Chondrocyte (in vitro differentiated cells): ENCODE data around the gene DNAJA4. TPM values are rescaled to one million over a fixed set of nuclear protein-coding genes. Genes with fewer than 3 reads are reported as not detected.

Source experiments
- DNase-seq: peaks from one replicate; pipeline ENCODE4 v3.0.0; 2021; ENCODE audit warnings: mixed read lengths, low spot score
- H3K27ac Mint-ChIP-seq: one replicate; pipeline ENCODE4 v1.8.0; 2021; ENCODE audit warnings: mild to moderate bottlenecking, moderate library complexity, mixed read lengths; ENCODE audit not compliant: unreplicated experiment
- H3K27me3 Mint-ChIP-seq: 2 replicates; pipeline ENCODE4 v1.8.0; 2021; ENCODE audit warnings: low read depth, mixed read lengths
- H3K36me3 Mint-ChIP-seq: 2 replicates; pipeline ENCODE4 v1.8.0; 2021; ENCODE audit warnings: low read depth, mixed read lengths
- H3K4me1 Mint-ChIP-seq: 2 replicates; pipeline ENCODE4 v1.8.0; 2021; ENCODE audit warnings: low read depth, mild to moderate bottlenecking, mixed read lengths
- H3K4me3 Mint-ChIP-seq: one replicate; pipeline ENCODE4 v1.8.0; 2021; ENCODE audit warnings: mild to moderate bottlenecking, moderate library complexity, mixed read lengths; ENCODE audit not compliant: unreplicated experiment
- H3K9me3 Mint-ChIP-seq: 2 replicates; pipeline ENCODE4 v1.8.0; 2021; ENCODE audit warnings: low read depth, mixed read lengths
- total RNA-seq: library from RNA; stranded (reverse); gene quantifications from 3 replicates; pipeline ENCODE4 v1.2.1, GENCODE V29; 2021
- TF ChIP-seq, protein P1 (sequence below): fragments of 200-600 bp; sonication (generic); IDR thresholded peaks from 2 replicates; pipeline ENCODE4 v1.5.0; 2021; ENCODE audit warnings: antibody characterized with exemption, mild to moderate bottlenecking, moderate library complexity

The DNAJA4 gene
- total RNA-seq, 1 donor from 2014 or later: 0.27 TPM

DNA sequence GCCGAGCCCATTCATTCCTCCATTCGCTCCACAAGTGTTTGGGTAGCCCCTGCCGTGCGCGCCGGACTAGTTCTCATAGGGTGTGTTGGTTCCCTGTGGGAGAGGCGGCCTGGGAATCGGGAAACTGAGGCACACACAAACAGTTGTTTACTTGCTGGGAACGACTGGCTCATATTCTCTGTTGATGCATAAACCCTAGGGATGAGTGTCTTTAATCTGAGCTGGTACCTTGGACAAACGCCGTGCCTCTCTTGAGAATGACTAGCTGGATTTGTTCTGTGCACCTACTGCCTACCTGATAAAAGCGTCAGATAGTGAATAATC lies 737 bp downstream of the DNAJA4 start:
- H3K4me1 Mint-ChIP-seq: peaks cover 12% of the 10 kb centered on the region
- no peak overlapping the region for H3K4me3 Mint-ChIP-seq
- H3K36me3 Mint-ChIP-seq: no peaks in the 10 kb centered on the region
- H3K27me3 Mint-ChIP-seq: peaks cover under 1% of the 10 kb centered on the region
- H3K27ac Mint-ChIP-seq: peak overlapping the region; percentile 88
- no peak for DNase-seq
- H3K9me3 Mint-ChIP-seq: no peaks in the 10 kb centered on the region
- TF ChIP-seq, protein P1, sequence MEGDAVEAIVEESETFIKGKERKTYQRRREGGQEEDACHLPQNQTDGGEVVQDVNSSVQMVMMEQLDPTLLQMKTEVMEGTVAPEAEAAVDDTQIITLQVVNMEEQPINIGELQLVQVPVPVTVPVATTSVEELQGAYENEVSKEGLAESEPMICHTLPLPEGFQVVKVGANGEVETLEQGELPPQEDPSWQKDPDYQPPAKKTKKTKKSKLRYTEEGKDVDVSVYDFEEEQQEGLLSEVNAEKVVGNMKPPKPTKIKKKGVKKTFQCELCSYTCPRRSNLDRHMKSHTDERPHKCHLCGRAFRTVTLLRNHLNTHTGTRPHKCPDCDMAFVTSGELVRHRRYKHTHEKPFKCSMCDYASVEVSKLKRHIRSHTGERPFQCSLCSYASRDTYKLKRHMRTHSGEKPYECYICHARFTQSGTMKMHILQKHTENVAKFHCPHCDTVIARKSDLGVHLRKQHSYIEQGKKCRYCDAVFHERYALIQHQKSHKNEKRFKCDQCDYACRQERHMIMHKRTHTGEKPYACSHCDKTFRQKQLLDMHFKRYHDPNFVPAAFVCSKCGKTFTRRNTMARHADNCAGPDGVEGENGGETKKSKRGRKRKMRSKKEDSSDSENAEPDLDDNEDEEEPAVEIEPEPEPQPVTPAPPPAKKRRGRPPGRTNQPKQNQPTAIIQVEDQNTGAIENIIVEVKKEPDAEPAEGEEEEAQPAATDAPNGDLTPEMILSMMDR: no peak

DNA sequence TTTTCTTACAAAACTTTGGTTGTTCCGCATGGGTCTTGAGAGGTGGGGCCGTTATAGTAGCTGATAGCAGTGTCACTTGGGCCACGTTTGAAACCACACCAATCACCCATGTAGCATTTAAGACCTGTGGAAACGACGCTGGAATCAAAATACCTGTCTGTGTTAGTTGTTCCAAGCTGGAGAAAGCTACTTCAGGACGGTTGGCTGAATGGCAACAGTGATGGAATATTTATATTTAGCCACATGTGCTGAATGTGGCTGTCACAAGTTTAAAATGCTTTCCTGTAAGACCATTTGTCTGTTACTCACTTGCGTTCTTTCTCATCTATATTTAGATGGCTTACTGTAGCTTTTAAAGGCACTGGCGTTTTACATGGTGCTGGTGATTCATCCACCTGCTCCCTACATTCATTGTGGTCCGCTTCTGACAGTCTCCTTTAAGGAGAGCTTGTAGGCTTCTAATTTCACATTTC lies 1.4 kb downstream of the DNAJA4 start:
- no peaks in the 10 kb centered on the region for H3K36me3 Mint-ChIP-seq
- H3K27me3 Mint-ChIP-seq: peaks cover 2% of the 10 kb centered on the region
- TF ChIP-seq, protein P1: no peak
- no peaks in the 10 kb centered on the region for H3K9me3 Mint-ChIP-seq
- H3K4me3 Mint-ChIP-seq: no peak overlapping the region
- no peak for DNase-seq
- H3K27ac Mint-ChIP-seq: peak overlapping the region; percentile 88
- H3K4me1 Mint-ChIP-seq: peaks cover 13% of the 10 kb centered on the region

DNA sequence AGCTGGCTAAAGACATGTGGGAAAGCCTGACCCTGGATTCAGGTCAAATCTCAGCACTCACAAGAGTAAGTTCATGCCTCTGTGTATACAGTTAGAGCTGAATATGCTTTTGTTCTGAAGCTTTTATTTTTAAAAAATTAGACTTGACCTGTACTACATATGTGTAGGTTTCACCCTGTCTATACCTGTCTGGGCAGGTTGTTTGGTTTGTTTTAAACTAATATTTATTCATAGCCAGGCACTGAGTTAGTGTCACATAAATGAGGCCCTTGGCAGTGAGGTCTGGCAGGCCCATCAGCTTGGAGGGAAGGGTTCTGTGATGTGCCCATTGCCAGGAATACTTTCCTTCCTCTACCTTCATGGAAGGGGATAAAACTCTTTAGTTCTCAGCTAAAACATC lies 1.9 kb downstream of the DNAJA4 start:
- H3K4me3 Mint-ChIP-seq: no peak overlapping the region
- TF ChIP-seq, protein P1: no peak

DNA sequence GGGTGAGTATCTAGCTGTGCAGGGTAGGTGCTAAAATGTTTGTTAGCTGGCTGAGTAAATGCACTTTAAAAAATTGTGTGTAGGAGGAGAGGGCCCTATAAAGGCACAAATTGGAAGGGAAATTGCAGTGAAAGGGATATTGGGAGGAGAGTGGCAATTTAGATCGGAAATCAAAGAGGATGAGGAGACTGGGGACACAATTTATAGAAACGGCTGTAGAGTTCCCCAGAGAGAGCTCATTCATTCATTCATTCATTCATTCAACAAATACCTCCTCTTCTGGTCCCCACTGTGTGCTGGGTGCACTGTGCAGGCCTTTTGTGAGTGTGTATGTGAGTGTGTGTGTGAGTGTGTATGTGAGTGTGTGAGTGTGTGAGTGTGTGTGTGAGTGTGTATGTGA lies 2.4 kb downstream of the DNAJA4 start:
- no peaks in the 10 kb centered on the region for H3K9me3 Mint-ChIP-seq
- H3K36me3 Mint-ChIP-seq: no peaks in the 10 kb centered on the region
- H3K4me1 Mint-ChIP-seq: peaks cover 14% of the 10 kb centered on the region
- peak overlapping the region; percentile 36 for H3K27ac Mint-ChIP-seq
- no peak for DNase-seq
- TF ChIP-seq, protein P1: no peak
- H3K4me3 Mint-ChIP-seq: no peak overlapping the region
- peaks cover 2% of the 10 kb centered on the region for H3K27me3 Mint-ChIP-seq

More for the DNA sequence above, 1.9 kb downstream of the DNAJA4 start:
- no peak for DNase-seq
- Mint-ChIP-seq H3K4me1 (peaks cover 14% of the 10 kb centered on the region), H3K36me3 (no peaks in the 10 kb centered on the region), H3K27me3 (peaks cover 2% of the 10 kb centered on the region), H3K27ac (peak overlapping the region; percentile 36), H3K9me3 (no peaks in the 10 kb centered on the region)

DNA sequence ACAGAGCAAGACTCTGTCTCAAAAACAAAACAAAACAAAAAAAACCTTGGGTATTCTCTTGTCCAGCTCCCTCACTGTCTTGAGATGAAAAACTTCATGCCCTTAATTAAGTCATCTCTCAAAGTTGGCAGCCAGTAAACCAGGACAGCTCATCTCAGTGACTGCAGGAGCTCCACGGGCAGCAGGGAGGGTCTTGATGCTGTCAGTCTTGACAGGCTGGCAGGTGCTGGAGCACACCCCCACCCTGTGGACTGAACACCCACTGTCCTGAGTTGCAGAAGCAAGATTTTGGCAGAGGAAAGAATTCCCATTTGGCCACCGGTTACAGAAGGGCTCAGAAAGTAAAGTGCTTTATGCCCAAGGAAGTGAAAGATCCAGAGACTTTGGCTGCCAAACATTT lies 8.0 kb downstream of the DNAJA4 start:
- H3K4me3 Mint-ChIP-seq: no peak overlapping the region

More for the DNA sequence above, 8.0 kb downstream of the DNAJA4 start:
- peaks cover 2% of the 10 kb centered on the region for H3K27me3 Mint-ChIP-seq
- H3K36me3 Mint-ChIP-seq: no peaks in the 10 kb centered on the region
- no peaks in the 10 kb centered on the region for H3K9me3 Mint-ChIP-seq
- no peak overlapping the region for H3K27ac Mint-ChIP-seq
- TF ChIP-seq, protein P1: no peak
- DNase-seq: no peak
- H3K4me1 Mint-ChIP-seq: peaks cover 17% of the 10 kb centered on the region
